BE2C (cell line): ENCODE data around the gene NOP9.
A peak's percentile ranks its signal among the peaks of the same experiment; 100 is the strongest.

Source experiments
- DNase-seq: peaks from one replicate; pipeline ENCODE4 v3.0.0-alpha.2; 2020
- H3K27me3 ChIP-seq: fragments of 250-450 bp; sonication (Bioruptor Pico); 2 replicates; pipeline ENCODE4 v1.5.1; 2020; ENCODE audit warnings: mild to moderate bottlenecking
- H3K36me3 ChIP-seq: fragments of 250-450 bp; sonication (Bioruptor Pico); 2 replicates; pipeline ENCODE4 v1.5.1; 2020; ENCODE audit warnings: mild to moderate bottlenecking
- H3K4me1 ChIP-seq: fragments of 250-450 bp; sonication (Bioruptor Pico); 2 replicates; pipeline ENCODE4 v1.5.1; 2020
- H3K4me3 ChIP-seq: 2 replicates; pipeline ENCODE4 v1.5.1; 2011; ENCODE audit warnings: low read depth, low read length
- H3K9me3 ChIP-seq: fragments of 250-450 bp; sonication (Bioruptor Pico); 2 replicates; pipeline ENCODE4 v1.5.1; 2020
- TF ChIP-seq, protein P1 (sequence below): IDR thresholded peaks from 2 replicates; pipeline ENCODE4 v1.5.1; 2012; ENCODE audit warnings: mild to moderate bottlenecking, low read depth, low read length

The NOP9 gene

DNA sequence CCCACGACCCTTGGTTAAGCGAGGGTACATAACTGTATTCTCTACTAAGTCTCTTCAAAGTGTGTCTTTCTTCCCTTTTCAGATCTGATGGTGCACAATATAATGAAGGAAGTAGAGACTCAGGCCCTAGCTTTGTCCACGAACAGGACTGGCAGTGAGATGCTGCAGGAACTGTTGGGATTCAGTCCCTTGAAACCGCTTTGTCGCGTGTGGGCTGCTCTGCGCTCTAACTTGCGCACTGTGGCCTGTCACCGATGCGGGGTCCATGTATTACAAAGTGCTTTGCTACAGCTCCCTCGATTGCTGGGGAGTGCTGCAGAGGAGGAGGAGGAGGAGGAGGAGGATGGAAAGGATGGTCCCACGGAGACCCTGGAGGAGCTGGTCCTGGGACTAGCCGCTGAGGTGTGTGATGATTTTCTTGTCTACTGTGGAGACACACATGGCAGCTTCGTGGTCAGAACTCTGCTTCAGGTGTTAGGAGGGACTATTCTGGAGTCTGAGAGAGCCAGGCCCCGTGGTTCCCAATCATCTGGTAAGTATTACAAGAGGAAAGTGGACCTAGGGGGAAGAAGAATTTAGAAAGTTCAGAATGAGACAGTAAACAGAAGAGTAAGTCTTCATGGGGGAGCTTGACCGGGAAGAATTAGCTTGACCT is 803 bp downstream of the NOP9 start:
- TF ChIP-seq, protein P1, sequence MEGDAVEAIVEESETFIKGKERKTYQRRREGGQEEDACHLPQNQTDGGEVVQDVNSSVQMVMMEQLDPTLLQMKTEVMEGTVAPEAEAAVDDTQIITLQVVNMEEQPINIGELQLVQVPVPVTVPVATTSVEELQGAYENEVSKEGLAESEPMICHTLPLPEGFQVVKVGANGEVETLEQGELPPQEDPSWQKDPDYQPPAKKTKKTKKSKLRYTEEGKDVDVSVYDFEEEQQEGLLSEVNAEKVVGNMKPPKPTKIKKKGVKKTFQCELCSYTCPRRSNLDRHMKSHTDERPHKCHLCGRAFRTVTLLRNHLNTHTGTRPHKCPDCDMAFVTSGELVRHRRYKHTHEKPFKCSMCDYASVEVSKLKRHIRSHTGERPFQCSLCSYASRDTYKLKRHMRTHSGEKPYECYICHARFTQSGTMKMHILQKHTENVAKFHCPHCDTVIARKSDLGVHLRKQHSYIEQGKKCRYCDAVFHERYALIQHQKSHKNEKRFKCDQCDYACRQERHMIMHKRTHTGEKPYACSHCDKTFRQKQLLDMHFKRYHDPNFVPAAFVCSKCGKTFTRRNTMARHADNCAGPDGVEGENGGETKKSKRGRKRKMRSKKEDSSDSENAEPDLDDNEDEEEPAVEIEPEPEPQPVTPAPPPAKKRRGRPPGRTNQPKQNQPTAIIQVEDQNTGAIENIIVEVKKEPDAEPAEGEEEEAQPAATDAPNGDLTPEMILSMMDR, result no peak
- Histone ChIP-seq H3K36me3 (peaks cover 32% of the 10 kb centered on the region), H3K9me3 (no peaks in the 10 kb centered on the region), H3K4me1 (no peaks in the 10 kb centered on the region), H3K27me3 (no peaks in the 10 kb centered on the region), H3K4me3 (peak overlapping the region; percentile 79)
- no peak for DNase-seq

DNA sequence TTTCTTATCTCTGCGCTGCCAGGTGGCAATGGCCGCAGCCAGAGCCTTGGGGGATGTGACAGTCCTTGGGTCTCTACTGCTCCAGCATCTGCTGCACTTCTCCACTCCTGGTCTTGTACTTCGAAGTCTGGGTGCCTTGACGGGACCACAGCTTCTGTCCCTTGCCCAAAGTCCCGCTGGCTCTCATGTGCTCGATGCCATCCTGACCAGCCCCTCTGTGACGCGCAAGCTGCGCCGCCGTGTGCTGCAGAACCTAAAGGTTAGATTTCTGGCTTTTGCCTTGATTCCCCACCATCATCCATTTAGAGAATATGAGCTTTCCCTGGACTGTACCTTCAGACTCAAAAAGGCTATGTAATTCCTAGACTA is 4.4 kb downstream of the NOP9 start:
- peaks cover 52% of the 10 kb centered on the region for H3K36me3 ChIP-seq
- DNase-seq, result no peak

GRCh38 chr14:24307156-24307574 is 7.5 kb downstream of the NOP9 start:
- TF ChIP-seq, protein P1, result no peak
- Histone ChIP-seq H3K36me3 (peaks cover 53% of the 10 kb centered on the region), H3K27me3 (no peaks in the 10 kb centered on the region), H3K9me3 (no peaks in the 10 kb centered on the region), H3K4me1 (no peaks in the 10 kb centered on the region), H3K4me3 (no peak overlapping the region)
- no peak for DNase-seq

More for the DNA sequence above, 4.4 kb downstream of the NOP9 start:
- Histone ChIP-seq H3K4me3 (no peak overlapping the region), H3K27me3 (no peaks in the 10 kb centered on the region), H3K4me1 (no peaks in the 10 kb centered on the region), H3K9me3 (no peaks in the 10 kb centered on the region)
- TF ChIP-seq, protein P1, result no peak

DNA sequence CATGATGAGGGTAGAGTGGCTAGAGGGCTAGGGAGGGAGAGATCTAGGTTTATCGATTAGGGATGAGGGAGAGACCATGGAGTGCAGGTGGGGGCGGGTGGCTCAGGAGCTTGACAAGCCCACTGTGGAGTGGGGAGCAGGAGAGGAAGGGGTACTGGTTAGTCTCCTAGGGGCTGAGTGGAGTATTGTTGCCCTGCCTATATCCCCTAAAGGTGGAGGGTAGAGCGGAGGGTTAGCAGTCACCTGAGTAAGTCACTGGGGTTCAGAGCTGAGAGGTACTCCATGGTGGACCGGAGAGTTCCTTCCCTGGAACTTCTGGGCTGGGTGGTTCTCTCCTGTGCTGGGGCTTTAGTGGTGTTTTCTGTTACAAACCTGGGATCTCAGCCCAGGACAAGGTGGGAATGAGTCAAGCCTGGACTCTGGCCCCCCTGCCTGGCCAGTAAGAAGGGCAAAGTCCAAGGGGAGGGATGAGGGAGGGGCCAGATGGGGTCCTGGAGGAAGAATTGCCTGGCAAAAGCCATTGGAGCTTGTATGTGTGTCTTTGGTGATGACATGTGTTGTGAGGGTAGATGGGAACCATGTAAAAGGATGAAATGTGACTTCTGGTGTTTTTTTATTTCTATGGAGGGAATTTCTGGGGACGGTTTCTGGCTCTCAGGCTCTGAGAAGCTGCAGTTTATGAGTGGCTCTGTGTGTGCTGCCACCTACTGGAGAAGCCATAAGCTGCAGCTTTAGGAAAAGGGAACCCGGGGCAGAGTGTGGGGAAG is 8.1 kb downstream of the NOP9 start, which contains the start of gene CIDEB:
TSS of gene CIDEB (minus strand) at position 403 of the 767 bp plus-strand sequence. CDS start at position 284, 119 bp downstream.
- no peak within 1 kb of the TSS for H3K4me3 ChIP-seq
- TF ChIP-seq, protein P1, result peak; percentile 99
- DNase-seq, result peak; percentile 67
- no peaks in the 10 kb centered on the region for H3K27me3 ChIP-seq
- H3K4me1 ChIP-seq, result no peaks in the 10 kb centered on the region
- H3K36me3 ChIP-seq, result peaks cover 48% of the 10 kb centered on the region
- no peaks in the 10 kb centered on the region for H3K9me3 ChIP-seq

DNA sequence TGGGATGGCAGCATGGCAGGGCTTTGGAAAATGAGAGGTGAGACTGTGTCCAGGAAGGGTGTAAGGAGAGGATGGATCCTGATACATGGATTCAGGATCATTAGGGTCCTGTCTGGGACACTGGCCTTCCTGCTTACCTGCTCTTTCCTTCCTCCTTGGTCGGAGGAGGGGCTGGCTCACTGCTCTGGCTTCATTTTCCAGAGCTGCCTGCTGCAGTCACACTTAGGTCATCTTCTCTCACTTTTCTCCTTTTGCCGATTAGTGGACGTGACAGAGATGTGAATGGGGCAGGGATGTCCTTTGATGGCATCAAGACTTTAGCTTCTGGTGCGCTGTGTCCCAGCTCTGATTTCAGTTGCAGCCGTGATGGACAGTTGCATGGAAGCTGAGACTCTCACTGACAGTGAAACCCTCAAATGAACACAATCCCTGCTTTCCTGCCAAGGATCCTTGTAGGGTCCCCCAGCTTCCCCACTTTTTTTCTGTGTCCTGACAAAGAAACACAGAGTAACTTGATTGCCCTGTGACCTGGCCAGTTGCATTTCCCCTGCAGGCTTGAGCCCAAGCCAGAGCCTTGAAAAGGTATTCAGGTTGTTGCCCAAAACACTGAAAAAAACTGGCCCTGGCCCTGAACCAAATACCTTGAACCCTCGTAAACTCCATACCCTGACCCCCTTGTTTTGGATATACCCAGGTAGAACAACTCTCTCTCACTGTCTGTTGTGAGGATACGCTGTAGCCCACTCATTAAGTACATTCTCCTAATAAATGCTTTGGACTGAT is 8.9 kb downstream of the NOP9 start:
- H3K27me3 ChIP-seq, result no peaks in the 10 kb centered on the region
- H3K36me3 ChIP-seq, result peaks cover 46% of the 10 kb centered on the region
- no peaks in the 10 kb centered on the region for H3K9me3 ChIP-seq
- no peak for DNase-seq
- no peaks in the 10 kb centered on the region for H3K4me1 ChIP-seq
- TF ChIP-seq, protein P1, result no peak
- no peak overlapping the region for H3K4me3 ChIP-seq
